Progenitor cell of endocrine pancreas (in vitro differentiated cells): Measurements from ENCODE around the gene SRSF5. TPM values are rescaled to one million over a fixed set of nuclear protein-coding genes. Genes with fewer than 3 reads are reported as not detected.
"Not testable (repeated sequence)": the region's sequence is repeated elsewhere in the genome, so short reads cannot be mapped to it uniquely, and the experiment has no call there.

ENCODE experiments used
- DNase-seq: peaks from one replicate; pipeline ENCODE4 v3.0.0; 2021; ENCODE audit warnings: low spot score; ENCODE audit not compliant: unreplicated experiment
- H3K27ac Mint-ChIP-seq: 2 replicates; pipeline ENCODE4 v1.8.0; 2021; ENCODE audit warnings: mild to moderate bottlenecking, moderate library complexity, mixed read lengths
- H3K27me3 Mint-ChIP-seq: 2 replicates; pipeline ENCODE4 v1.8.0; 2021; ENCODE audit warnings: mixed read lengths
- H3K36me3 Mint-ChIP-seq: 2 replicates; pipeline ENCODE4 v1.8.0; 2022; ENCODE audit warnings: mixed read lengths; ENCODE audit not compliant: insufficient read depth
- H3K4me1 Mint-ChIP-seq: 2 replicates; pipeline ENCODE4 v1.8.0; 2021; ENCODE audit warnings: low read depth, mixed read lengths
- H3K4me3 Mint-ChIP-seq: 2 replicates; pipeline ENCODE4 v1.8.0; 2021; ENCODE audit warnings: low read depth, mild to moderate bottlenecking, moderate library complexity, mixed read lengths
- H3K9me3 Mint-ChIP-seq: 2 replicates; pipeline ENCODE4 v1.8.0; 2021; ENCODE audit warnings: low read depth, mixed read lengths
- CTCF ChIP-seq: fragments of 200-600 bp; sonication (generic); IDR thresholded peaks from one replicate; pipeline ENCODE4 v1.5.0; 2021; ENCODE audit warnings: antibody characterized with exemption, mild to moderate bottlenecking; ENCODE audit not compliant: unreplicated experiment
- long read RNA-seq: library from polyadenylated mRNA; unstranded; transcript quantifications from one replicate; pipeline ENCODE4 v2.0.0, GENCODE V29; 2020
- total RNA-seq: library from RNA; stranded (reverse); gene quantifications from 2 replicates; pipeline ENCODE4 v1.2.1, GENCODE V29; 2021

Gene SRSF5
- 379 and 402 TPM in 2 replicates for total RNA-seq
- long read RNA-seq, transcript SRSF5-201 (8 exons, 1,638 nt), result minor isoform, 49 of 527 reads
- long read RNA-seq, transcript SRSF5-217 (8 exons, 1,500 nt), result major isoform, 213 of 527 reads
- long read RNA-seq, transcript SRSF5-207 (6 exons, 3,044 nt), result minor isoform, 9 of 527 reads
- long read RNA-seq, partial matches to known transcripts, result 49 of 527 reads
- long read RNA-seq, other reads (novel, unspliced or antisense), result 205 of 527 reads

DNA sequence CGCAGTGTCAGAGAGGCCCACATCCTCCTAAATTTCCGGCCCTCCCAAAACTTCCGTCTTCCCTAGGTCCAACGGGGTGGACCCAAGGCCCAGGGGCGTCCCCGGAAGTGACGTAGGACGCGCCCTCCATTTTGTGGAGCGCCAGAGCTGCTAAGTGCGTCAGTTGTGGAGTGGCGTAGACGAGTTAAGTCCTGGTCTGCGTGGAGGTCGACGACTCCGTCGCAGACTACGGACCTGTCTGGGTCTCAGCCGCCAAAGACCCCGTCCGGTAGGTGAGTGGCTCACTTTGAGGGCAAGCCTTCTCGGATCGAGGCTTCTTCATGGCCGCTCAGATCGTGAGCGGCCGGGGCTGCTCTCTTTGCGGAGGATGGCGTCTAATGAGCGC, at the start of gene SRSF5:
Gene SRSF5, plus strand, starts transcription at position 159 of the 385 bp plus-strand sequence. CDS start 1,015 bp downstream, outside the sequence.
- H3K27ac Mint-ChIP-seq, result peak within 1 kb of the TSS; percentile 100
- H3K9me3 Mint-ChIP-seq, result peaks cover 2% of the 10 kb centered on the region
- peak; percentile 86 for DNase-seq
- TF ChIP-seq CTCF, result no peak
- peak within 1 kb of the TSS; percentile 99 for H3K4me3 Mint-ChIP-seq
- peaks cover 39% of the 10 kb centered on the region for H3K36me3 Mint-ChIP-seq
- H3K27me3 Mint-ChIP-seq, result no peaks in the 10 kb centered on the region
- H3K4me1 Mint-ChIP-seq, result peaks cover 31% of the 10 kb centered on the region

DNA sequence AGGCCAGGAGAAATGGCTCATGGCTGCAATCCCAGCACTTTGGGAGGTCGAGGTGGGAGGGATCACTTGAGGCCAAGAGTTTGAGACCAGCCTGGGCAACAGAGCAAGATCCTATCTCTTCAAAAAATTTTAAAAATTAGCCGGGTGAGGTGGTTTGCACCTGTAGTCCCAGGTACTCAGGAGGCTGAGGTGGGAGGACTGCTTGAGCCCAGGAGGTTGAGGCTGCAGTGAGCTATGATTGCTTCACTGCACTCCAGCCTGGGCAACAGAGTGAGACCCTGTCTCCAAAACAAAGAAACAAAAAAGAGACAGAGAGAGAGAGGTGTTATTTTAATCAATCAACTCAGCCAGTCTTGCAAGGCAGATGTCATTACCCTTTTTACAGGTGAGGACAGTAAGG, 48.3 kb upstream of the SRSF5 start:
- not testable (repeated sequence) for H3K4me3 Mint-ChIP-seq, H3K36me3 Mint-ChIP-seq, H3K9me3 Mint-ChIP-seq, H3K27me3 Mint-ChIP-seq, DNase-seq
- Mint-ChIP-seq H3K4me1 (peaks cover 12% of the 10 kb centered on the region), H3K27ac (peak overlapping the region; percentile 60)

- H3K9me3 Mint-ChIP-seq, result no peaks in the 10 kb centered on the region
- peaks cover 5% of the 10 kb centered on the region for H3K27me3 Mint-ChIP-seq
- no peak overlapping the region for H3K27ac Mint-ChIP-seq
- H3K36me3 Mint-ChIP-seq, result peaks cover 5% of the 10 kb centered on the region
- H3K4me1 Mint-ChIP-seq, result peaks cover 3% of the 10 kb centered on the region
- TF ChIP-seq CTCF, result no peak
- no peak for DNase-seq
- no peak overlapping the region for H3K4me3 Mint-ChIP-seq
Observed at GRCh38 chr14:69719501-69719951, 47.4 kb upstream of the SRSF5 start.

GRCh38 chr14:69720912-69721311, 46.0 kb upstream of the SRSF5 start:
- Mint-ChIP-seq H3K36me3 (peaks cover 3% of the 10 kb centered on the region), H3K27ac (no peak overlapping the region), H3K4me3 (no peak overlapping the region), H3K27me3 (peaks cover 14% of the 10 kb centered on the region), H3K4me1 (no peaks in the 10 kb centered on the region), H3K9me3 (no peaks in the 10 kb centered on the region)
- no peak for TF ChIP-seq CTCF
- DNase-seq, result no peak

- H3K4me3 Mint-ChIP-seq, result peak overlapping the region; percentile 58
- DNase-seq, result peak; percentile 79
- no peaks in the 10 kb centered on the region for H3K36me3 Mint-ChIP-seq
- no peaks in the 10 kb centered on the region for H3K4me1 Mint-ChIP-seq
- peak; percentile 99 for TF ChIP-seq CTCF
- no peak overlapping the region for H3K27ac Mint-ChIP-seq
- no peaks in the 10 kb centered on the region for H3K9me3 Mint-ChIP-seq
- peaks cover 34% of the 10 kb centered on the region for H3K27me3 Mint-ChIP-seq
Observed at GRCh38 chr14:69726761-69727511, 40.0 kb upstream of the SRSF5 start.
